ENCODE data around the gene ASAP3. TPM values are rescaled to one million over a fixed set of nuclear protein-coding genes. Genes with fewer than 3 reads are reported as not detected.

Gene ASAP3
- total and polyA plus RNA-seq, 2 experiments from 2014 or later, result 28.0 to 98.2 TPM

DNA sequence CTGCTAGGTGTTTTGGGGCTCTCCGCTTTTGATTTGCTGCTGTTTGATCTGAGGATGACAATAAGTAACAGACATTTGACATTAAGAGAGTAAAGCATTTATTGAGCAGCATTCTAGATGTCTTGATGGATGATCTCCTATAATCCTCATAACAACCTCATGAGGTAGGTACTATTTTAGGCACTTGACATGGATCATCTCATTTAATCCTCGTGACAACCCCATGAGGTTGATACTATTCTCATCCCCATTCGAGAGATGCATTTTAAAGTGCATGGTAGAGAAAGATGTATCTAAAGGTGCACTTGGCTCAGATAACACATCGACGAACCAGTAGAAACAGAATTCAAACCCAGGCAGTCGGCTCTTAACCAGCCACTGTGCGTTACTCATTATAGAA is 86.1 kb downstream of the ASAP3 start (continued):
- TF ChIP-seq, protein P1, sequence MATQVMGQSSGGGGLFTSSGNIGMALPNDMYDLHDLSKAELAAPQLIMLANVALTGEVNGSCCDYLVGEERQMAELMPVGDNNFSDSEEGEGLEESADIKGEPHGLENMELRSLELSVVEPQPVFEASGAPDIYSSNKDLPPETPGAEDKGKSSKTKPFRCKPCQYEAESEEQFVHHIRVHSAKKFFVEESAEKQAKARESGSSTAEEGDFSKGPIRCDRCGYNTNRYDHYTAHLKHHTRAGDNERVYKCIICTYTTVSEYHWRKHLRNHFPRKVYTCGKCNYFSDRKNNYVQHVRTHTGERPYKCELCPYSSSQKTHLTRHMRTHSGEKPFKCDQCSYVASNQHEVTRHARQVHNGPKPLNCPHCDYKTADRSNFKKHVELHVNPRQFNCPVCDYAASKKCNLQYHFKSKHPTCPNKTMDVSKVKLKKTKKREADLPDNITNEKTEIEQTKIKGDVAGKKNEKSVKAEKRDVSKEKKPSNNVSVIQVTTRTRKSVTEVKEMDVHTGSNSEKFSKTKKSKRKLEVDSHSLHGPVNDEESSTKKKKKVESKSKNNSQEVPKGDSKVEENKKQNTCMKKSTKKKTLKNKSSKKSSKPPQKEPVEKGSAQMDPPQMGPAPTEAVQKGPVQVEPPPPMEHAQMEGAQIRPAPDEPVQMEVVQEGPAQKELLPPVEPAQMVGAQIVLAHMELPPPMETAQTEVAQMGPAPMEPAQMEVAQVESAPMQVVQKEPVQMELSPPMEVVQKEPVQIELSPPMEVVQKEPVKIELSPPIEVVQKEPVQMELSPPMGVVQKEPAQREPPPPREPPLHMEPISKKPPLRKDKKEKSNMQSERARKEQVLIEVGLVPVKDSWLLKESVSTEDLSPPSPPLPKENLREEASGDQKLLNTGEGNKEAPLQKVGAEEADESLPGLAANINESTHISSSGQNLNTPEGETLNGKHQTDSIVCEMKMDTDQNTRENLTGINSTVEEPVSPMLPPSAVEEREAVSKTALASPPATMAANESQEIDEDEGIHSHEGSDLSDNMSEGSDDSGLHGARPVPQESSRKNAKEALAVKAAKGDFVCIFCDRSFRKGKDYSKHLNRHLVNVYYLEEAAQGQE (IDR thresholded peaks at IDR 0.05; ENCODE audit: unreplicated experiment), result no peak
- no peak for TF ChIP-seq POLR2AphosphoS5 (IDR thresholded peaks at IDR 0.05; ENCODE audit: low read depth)
- TF ChIP-seq CTCF (conservative IDR thresholded peaks at IDR 0.05; ENCODE audit: low read depth in 2 of 2), result no peak
- no peak for TF ChIP-seq EZH2phosphoT487 (IDR thresholded peaks at IDR 0.05; ENCODE audit: unreplicated experiment)

DNA sequence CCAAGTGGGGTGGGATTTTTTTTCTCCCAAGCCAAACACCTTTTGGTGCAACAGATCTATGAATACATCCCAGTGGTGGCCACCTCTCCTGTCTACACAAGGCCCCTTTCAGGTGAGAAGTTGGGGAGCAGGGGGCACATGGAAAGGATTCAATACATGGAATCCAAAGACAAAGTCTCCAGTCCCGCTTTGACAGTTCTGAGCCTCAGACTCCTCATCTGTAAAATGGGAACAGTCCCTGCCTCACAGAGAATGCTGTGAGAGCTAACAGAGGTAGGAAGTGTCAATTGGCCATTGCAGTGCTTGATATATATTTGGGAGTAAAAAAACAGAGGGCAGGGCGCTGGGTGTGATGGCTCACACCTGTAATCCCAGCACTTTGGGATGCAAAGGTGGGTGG is 87.6 kb downstream of the ASAP3 start:
- H4K20me1 ChIP-seq (replicated peaks; ENCODE audit: insufficient read depth), result no peaks in the 10 kb centered on the region
- H3K79me2 ChIP-seq (replicated peaks; ENCODE audit: insufficient read depth), result no peaks in the 10 kb centered on the region
- peaks cover 22% of the 10 kb centered on the region for H3K4me1 Mint-ChIP-seq
- H3F3A ChIP-seq (replicated peaks; ENCODE audit: low read depth), result 0 out of 2 replicates have a peak, but pooled peaks cover 7% of the 10 kb centered on the region
- H3K9me2 ChIP-seq (ENCODE audit: insufficient read depth), result no peaks in the 10 kb centered on the region
- no peak overlapping the region for H3K27ac ChIP-seq (ENCODE audit: low read depth)
- H3K36me3 ChIP-seq (ENCODE audit: insufficient read depth), result no peaks in the 10 kb centered on the region
- no peak overlapping the region for H3K27ac Mint-ChIP-seq
- TF ChIP-seq, protein P1 (IDR thresholded peaks at IDR 0.05; ENCODE audit: unreplicated experiment), result no peak
- TF ChIP-seq CREB1 (CRISPR knock-in tag; IDR thresholded peaks at IDR 0.05; ENCODE audit: low read depth) (no peak), CTCF (conservative IDR thresholded peaks at IDR 0.05; ENCODE audit: low read depth in 2 of 2) (no peak), ZNF114 (CRISPR knock-in tag; IDR thresholded peaks at IDR 0.05) (no peak), EZH2phosphoT487 (IDR thresholded peaks at IDR 0.05; ENCODE audit: unreplicated experiment) (no peak), ZNF331 (CRISPR knock-in tag; IDR thresholded peaks at IDR 0.05; ENCODE audit: low read depth) (no peak), JUNB (IDR thresholded peaks at IDR 0.05; ENCODE audit: unreplicated experiment) (no peak), STAT1 (IDR thresholded peaks at IDR 0.05; ENCODE audit: unreplicated experiment) (no peak), EZH2 (IDR thresholded peaks at IDR 0.05; ENCODE audit: low read depth, unreplicated experiment) (no peak), NANOG (IDR thresholded peaks at IDR 0.05; ENCODE audit: borderline replicate concordance) (no peak)
- TF ChIP-seq, protein P2, sequence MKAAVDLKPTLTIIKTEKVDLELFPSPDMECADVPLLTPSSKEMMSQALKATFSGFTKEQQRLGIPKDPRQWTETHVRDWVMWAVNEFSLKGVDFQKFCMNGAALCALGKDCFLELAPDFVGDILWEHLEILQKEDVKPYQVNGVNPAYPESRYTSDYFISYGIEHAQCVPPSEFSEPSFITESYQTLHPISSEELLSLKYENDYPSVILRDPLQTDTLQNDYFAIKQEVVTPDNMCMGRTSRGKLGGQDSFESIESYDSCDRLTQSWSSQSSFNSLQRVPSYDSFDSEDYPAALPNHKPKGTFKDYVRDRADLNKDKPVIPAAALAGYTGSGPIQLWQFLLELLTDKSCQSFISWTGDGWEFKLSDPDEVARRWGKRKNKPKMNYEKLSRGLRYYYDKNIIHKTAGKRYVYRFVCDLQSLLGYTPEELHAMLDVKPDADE (IDR thresholded peaks at IDR 0.05), result no peak
- H3K36me3 Mint-ChIP-seq (ENCODE audit: low read depth), result no peaks in the 10 kb centered on the region
- H3K27me3 ChIP-seq (ENCODE audit: insufficient read depth), result peaks cover 88% of the 10 kb centered on the region
- ATAC-seq, result no peak
- H3K9me3 Mint-ChIP-seq, result peaks cover 5% of the 10 kb centered on the region; the same call in 1 of the 3 replicates
- DNase-seq (ENCODE audit: low spot score), result no peak
- no peak overlapping the region for H3K4me3 ChIP-seq
- peaks cover 57% of the 10 kb centered on the region for H3K27me3 Mint-ChIP-seq (ENCODE audit: insufficient read depth, low read depth, poor library complexity)
- H3K4me1 ChIP-seq (ENCODE audit: insufficient read depth), result peaks cover 14% of the 10 kb centered on the region
- no peak overlapping the region for H3K4me3 Mint-ChIP-seq
- no peak overlapping the region for H2AFZ ChIP-seq
- H3K4me2 ChIP-seq, result no peak overlapping the region
